LHCN-M2 (cell line): Measurements from ENCODE around the gene ZAR1L. TPM values are rescaled to one million over a fixed set of nuclear protein-coding genes. Genes with fewer than 3 reads are reported as not detected.
"Not testable (repeated sequence)": the region's sequence is repeated elsewhere in the genome, so short reads cannot be mapped to it uniquely, and the experiment has no call there.

ENCODE experiments used
- DNase-seq: peaks from one replicate; pipeline ENCODE4 v3.0.0-alpha.2; 2012; ENCODE audit warnings: low read depth
- polyA plus RNA-seq: library from polyadenylated mRNA; unstranded; fragments of >200 nt; gene quantifications from one replicate; pipeline ENCODE4 v1.2.1, GENCODE V29; 2012; ENCODE audit warnings: missing spikeins
- total RNA-seq: library from RNA; depleted of rRNA; stranded (reverse); fragments of >200 nt; gene quantifications from 2 replicates; pipeline ENCODE4 v1.2.3, GENCODE V29; 2014; rRNA removed

The ZAR1L gene, protein sequence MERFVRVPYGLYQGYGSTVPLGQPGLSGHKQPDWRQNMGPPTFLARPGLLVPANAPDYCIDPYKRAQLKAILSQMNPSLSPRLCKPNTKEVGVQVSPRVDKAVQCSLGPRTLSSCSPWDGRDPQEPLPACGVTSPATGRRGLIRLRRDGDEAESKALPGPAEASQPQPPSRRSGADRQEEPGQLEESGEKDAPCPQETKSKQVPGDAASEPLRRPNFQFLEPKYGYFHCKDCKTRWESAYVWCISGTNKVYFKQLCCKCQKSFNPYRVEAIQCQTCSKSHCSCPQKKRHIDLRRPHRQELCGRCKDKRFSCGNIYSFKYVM
- total RNA-seq = not detected in 2 replicates
- not detected for polyA plus RNA-seq

DNA sequence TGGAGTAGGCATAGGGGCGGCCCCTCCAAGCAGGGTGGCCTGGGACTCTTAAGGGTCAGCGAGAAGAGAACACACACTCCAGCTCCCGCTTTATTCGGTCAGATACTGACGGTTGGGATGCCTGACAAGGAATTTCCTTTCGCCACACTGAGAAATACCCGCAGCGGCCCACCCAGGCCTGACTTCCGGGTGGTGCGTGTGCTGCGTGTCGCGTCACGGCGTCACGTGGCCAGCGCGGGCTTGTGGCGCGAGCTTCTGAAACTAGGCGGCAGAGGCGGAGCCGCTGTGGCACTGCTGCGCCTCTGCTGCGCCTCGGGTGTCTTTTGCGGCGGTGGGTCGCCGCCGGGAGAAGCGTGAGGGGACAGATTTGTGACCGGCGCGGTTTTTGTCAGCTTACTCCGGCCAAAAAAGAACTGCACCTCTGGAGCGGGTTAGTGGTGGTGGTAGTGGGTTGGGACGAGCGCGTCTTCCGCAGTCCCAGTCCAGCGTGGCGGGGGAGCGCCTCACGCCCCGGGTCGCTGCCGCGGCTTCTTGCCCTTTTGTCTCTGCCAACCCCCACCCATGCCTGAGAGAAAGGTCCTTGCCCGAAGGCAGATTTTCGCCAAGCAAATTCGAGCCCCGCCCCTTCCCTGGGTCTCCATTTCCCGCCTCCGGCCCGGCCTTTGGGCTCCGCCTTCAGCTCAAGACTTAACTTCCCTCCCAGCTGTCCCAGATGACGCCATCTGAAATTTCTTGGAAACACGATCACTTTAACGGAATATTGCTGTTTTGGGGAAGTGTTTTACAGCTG lies at the start of gene ZAR1L, which contains the start of gene BRCA2:
Gene ZAR1L (minus strand): TSS at position 126 of the 790 bp plus-strand sequence. CDS start 3,438 bp downstream, outside the sequence.
Gene BRCA2 (plus strand): TSS at position 271 of the 790 bp plus-strand sequence. CDS start 953 bp downstream, outside the sequence.
- DNase-seq = peak; percentile 94

DNA sequence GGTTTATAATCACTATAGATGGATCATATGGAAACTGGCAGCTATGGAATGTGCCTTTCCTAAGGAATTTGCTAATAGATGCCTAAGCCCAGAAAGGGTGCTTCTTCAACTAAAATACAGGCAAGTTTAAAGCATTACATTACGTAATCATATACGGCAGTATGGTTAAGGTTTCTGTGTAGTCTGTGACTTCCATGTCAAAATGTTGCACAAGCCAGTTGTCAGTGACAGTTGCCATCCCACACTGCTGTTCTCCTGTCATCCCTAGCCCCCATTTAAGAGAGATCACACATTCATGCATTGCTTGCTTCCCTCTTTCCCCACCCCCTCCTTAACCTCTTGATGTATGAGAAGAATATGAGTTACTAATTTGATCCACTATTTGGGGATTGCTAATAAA lies 47.4 kb upstream of the ZAR1L start:
- no peak for DNase-seq

- not testable (repeated sequence) for DNase-seq
Measured at GRCh38 chr13:32355935-32356334, 40.8 kb upstream of the ZAR1L start.

DNA sequence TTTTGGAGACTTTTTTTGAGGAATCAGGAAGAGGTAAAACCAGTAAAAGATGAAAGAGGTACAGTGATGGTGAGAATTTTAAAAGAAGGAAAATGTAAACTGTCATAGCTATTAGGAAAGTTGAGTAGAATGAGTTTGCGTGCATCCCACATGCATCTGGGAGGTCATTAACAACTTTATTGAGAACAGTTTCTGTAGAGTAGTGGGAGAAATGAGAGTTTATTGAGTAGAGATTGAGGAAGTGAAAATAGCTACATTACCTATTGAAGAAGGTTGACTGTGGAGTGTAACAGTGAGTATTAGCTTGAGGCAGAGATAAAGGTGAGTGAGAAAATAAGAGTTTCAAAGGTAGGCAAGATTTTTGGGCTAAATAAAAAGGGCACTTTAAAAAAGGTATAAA lies 38.9 kb upstream of the ZAR1L start:
- DNase-seq = no peak

DNA sequence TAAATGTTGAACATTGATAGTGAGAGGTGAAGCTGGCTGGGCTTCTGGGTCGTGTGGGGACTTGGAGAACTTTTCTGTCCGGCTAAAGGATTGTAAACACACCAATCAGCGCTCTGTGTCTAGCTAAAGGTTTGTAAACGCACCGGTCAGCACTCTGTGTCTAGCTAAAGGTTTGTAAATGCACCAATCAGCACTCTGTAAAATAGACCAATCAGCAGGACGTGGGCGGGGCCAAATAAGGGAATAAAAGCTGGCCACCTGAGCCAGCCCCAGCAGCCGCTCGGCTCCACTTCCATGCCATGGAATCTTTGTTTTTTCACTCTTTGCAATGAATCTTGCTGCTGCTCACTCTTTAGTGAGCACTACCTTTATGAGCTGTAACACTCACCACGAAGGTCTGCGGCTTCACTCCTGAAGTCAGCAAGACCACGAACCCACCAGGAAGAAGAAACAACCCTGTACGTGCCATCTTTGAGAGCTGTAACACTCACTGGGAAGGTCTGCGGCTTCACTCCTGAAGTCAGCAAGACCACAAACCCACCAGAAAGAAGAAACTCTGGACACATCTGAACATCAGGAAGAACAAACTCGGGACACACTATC lies 35.8 kb upstream of the ZAR1L start:
- DNase-seq = not testable (repeated sequence)

- no peak for DNase-seq
Measured at GRCh38 chr13:32347651-32348050, 32.5 kb upstream of the ZAR1L start.

DNA sequence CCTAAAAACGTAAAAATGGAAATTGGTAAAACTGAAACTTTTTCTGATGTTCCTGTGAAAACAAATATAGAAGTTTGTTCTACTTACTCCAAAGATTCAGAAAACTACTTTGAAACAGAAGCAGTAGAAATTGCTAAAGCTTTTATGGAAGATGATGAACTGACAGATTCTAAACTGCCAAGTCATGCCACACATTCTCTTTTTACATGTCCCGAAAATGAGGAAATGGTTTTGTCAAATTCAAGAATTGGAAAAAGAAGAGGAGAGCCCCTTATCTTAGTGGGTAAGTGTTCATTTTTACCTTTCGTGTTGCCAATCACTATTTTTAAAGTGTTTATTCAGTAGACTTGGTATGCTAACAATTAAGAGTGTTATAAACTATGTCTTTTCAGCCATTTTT lies 25.8 kb upstream of the ZAR1L start:
- DNase-seq = no peak

- no peak for DNase-seq
Measured at GRCh38 chr13:32334671-32335070, 19.5 kb upstream of the ZAR1L start.

GRCh38 chr13:32330441-32330840 lies 15.3 kb upstream of the ZAR1L start:
- peak; percentile 90 for DNase-seq

DNA sequence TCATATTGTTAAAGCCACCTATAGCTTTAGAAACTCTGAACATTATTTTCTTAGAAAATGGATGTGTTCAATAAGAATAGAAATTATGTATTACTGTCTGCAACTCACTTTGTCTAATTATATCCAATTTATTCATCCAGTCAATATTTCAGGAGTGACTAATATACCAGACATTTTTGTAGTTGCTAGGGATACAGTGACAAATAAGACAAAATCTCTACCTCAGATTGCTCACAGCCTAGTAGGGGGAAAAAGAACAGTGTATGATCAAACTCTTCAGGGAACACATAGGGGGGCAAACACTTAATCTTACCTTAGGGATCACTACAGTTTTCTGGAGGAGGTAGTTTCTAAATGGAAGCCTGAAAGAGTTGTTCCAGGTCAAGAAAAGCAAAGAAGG lies 8.7 kb upstream of the ZAR1L start:
- peak; percentile 82 for DNase-seq

GRCh38 chr13:32320528-32320927 lies 5.4 kb upstream of the ZAR1L start:
- DNase-seq = no peak

- DNase-seq = no peak
Measured at GRCh38 chr13:32317716-32318465, 2.7 kb upstream of the ZAR1L start.

GRCh38 chr13:32316501-32316900 lies 1.3 kb upstream of the ZAR1L start:
- DNase-seq = no peak

GRCh38 chr13:32316028-32316339 lies 821 bp upstream of the ZAR1L start:
- DNase-seq = no peak

DNA sequence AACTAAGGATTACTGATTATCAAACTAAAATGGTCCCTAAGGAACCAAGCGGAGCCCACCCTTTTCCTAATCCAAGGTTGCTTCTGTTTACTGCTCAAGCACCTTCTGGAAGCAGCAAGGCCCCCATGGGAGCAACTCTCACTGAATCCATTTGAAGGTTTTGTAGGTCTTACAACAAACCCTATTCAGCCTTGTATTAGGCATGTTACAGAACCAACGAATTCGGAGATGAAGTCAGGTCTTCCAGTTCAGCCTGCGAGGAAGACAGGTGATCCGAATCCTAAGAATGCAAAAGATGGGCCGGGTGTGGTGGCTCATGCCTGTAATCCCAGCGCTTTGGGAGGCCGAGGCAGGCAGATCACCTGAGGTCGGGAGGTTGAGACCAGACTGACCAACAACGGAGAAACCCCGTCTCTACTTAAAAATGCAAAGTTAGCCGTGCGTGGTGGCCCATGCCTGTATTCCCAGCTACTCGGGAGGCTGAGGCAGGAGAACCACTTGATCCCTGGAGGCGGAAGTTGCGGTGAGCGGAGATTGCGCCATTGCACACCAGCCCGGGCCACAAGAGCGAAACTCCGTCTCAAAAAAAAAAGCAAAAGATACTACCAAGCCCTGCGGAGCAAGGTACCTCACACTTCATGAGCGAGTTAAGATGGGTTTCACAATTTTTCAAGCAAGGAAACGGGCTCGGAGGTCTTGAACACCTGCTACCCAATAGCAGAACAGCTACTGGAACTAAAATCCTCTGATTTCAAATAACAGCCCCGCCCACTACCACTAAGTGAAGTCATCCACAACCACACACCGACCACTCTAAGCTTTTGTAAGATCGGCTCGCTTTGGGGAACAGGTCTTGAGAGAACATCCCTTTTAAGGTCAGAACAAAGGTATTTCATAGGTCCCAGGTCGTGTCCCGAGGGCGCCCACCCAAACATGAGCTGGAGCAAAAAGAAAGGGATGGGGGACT lies 609 bp downstream of the ZAR1L start:
- peak; percentile 54 for DNase-seq

- no peak for DNase-seq
Measured at GRCh38 chr13:32311188-32311897, 3.8 kb downstream of the ZAR1L start.

DNA sequence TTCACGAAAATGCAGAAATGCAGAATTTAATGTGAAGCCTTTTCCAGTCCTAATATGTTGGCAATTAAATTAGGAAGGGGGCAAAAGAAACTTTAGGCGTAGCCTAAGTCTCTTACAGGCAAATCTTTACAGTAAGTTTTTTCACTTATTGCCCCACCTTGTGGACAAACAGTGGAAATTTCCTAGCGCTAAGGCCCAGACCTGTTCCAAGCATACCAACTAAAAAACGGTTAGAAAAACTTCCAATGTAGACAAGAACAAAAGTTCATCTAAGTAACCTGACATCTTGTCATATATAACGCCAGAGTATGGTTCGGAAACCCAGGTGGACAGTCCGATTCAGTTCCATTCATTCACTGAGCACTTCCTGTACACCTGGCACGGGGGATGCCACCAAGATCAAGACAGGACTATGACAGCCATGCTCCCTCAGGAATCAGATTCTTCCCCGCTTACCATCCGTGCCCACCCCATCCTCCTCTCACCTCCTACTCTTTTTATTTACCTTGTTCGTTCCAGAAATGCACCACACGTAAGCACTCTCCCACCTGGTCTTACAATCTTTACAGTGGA lies 4.9 kb downstream of the ZAR1L start:
- peak; percentile 62 for DNase-seq

DNA sequence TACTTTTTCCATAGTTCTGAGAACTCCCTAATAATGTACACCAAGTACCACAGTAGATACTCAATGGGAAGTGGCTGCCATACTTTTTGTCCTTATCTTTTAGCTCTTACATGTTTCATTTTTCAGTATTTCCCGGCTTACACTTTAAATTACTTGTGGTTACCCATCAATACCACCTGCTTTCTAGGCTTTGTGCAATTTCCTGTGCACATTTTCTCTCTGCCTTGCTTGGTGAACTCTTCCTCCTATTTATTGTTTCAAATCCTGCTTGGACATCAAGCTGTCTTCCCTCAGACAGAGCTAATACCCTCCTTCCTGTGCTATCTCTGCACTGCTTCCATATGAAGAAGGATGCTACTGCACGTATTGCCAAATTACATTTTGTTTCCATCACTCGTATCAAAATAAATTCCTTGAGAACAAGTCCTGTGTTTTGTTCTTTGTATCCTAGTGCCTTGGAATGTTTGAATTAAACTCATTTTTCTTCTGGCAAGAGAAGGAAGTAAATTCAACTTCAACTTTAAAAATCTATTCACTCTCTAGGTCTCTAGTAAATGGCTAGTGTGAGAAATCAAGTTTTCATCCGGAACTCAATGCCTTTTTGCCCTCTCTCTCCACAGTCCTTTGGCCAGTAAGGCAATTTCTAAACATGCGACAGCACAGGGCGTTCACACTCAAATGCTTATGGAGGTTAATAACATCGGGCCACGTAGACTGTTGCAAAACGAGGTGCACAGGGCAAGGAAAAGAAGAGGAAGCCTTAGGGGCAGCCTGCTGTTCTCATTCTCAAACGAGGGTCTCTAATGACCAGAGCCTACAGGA lies 5.6 kb downstream of the ZAR1L start:
- DNase-seq = no peak

- DNase-seq = no peak
Measured at GRCh38 chr13:32305646-32306045, 9.5 kb downstream of the ZAR1L start.
